ENCODE data around the gene EIPR1. TPM values are rescaled to one million over a fixed set of nuclear protein-coding genes. Genes with fewer than 3 reads are reported as not detected.

The EIPR1 gene
- total RNA-seq, 1 experiment from 2014 or later: 27.8 TPM

DNA sequence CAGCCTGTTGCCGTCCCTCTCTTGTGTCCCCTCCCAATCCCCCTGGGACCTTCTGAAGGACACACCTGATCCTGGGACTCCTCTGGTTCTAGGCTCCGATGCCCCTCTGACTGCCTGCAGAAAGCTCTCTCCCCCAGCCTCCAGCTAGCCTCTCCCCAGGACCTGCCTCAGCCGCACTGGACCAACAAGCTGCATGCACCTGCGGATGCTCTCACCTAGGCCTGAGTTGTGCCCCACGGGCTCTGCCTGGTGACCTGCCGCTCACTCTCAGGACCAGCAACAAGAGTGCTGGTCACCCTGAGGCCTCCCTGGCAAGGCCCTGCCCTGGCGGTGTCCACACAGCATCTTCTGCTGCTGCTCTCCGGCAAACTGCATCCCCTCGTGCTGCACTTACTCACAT is 63.0 kb downstream of the EIPR1 start:
- Histone ChIP-seq H2BK5ac (ENCODE audit: insufficient read length, low read length) (no peak overlapping the region), H3K27me3 (ENCODE audit: insufficient read depth, low read length) (no peaks in the 10 kb centered on the region), H3K4ac (ENCODE audit: low read depth, low read length) (no peak overlapping the region), H4K8ac (replicated peaks; ENCODE audit: insufficient read length, low read depth, low read length) (no peak overlapping the region), H4K5ac (ENCODE audit: insufficient read length, low read depth, low read length) (no peak overlapping the region), H3K4me2 (ENCODE audit: insufficient read depth, insufficient read length, low read length) (no peak overlapping the region), H3K23me2 (ENCODE audit: insufficient read length, low read depth, low read length, poor library complexity, severe bottlenecking) (no peaks in the 10 kb centered on the region), H2AK5ac (ENCODE audit: insufficient read length, low read length) (no peak overlapping the region), H3T11ph (ENCODE audit: low read length) (no peak overlapping the region), H2BK120ac (ENCODE audit: low read depth, low read length, poor library complexity, severe bottlenecking) (no peak overlapping the region), H3K18ac (ENCODE audit: insufficient read length, low read depth, low read length) (no peak overlapping the region), H3K23ac (ENCODE audit: insufficient read length, low read depth, low read length) (no peak overlapping the region), H3K4me1 (ENCODE audit: insufficient read depth, low read length) (no peaks in the 10 kb centered on the region), H3K9ac (ENCODE audit: extremely low read depth, insufficient read length, low read length) (no peak overlapping the region), H2BK15ac (ENCODE audit: low read depth, low read length) (no peak overlapping the region), H3K79me1 (ENCODE audit: insufficient read depth, low read depth, low read length, poor library complexity, severe bottlenecking) (peaks cover 4% of the 10 kb centered on the region), H3K14ac (ENCODE audit: insufficient read depth, low read length) (no peak overlapping the region), H4K20me1 (ENCODE audit: control insufficient read depth, insufficient read depth, insufficient read length) (no peaks in the 10 kb centered on the region), H3K9me3 (ENCODE audit: control insufficient read depth, low read depth, low read length) (no peaks in the 10 kb centered on the region), H3K79me2 (ENCODE audit: insufficient read depth, low read length) (peaks cover 5% of the 10 kb centered on the region; the same call in 1 of the 2 replicates), H3K56ac (ENCODE audit: insufficient read length, low read depth, low read length) (no peak overlapping the region), H4K91ac (ENCODE audit: insufficient read length, low read depth, low read length) (no peak overlapping the region), H2AFZ (ENCODE audit: low read length) (no peak overlapping the region), H3K27ac (ENCODE audit: insufficient read length, low read depth, low read length) (no peak overlapping the region), H2BK20ac (ENCODE audit: low read depth, low read length, poor library complexity, severe bottlenecking) (no peak overlapping the region), H2BK12ac (ENCODE audit: insufficient read length, low read depth, low read length) (no peak overlapping the region)
- H3K36me3 Mint-ChIP-seq (ENCODE audit: insufficient read depth in 1 of 3, low read depth in 3 of 3): peaks cover 6 to 19% (median 16%) of the 10 kb centered on the region in 3 experiments
- peaks cover 2 to 12% of the 10 kb centered on the region in 2 experiments; a peak in 3 of 4 replicates for H3K4me1 Mint-ChIP-seq
- no peaks in the 10 kb centered on the region for H3K27me3 Mint-ChIP-seq (ENCODE audit: low read depth)
- TF ChIP-seq, protein P1, sequence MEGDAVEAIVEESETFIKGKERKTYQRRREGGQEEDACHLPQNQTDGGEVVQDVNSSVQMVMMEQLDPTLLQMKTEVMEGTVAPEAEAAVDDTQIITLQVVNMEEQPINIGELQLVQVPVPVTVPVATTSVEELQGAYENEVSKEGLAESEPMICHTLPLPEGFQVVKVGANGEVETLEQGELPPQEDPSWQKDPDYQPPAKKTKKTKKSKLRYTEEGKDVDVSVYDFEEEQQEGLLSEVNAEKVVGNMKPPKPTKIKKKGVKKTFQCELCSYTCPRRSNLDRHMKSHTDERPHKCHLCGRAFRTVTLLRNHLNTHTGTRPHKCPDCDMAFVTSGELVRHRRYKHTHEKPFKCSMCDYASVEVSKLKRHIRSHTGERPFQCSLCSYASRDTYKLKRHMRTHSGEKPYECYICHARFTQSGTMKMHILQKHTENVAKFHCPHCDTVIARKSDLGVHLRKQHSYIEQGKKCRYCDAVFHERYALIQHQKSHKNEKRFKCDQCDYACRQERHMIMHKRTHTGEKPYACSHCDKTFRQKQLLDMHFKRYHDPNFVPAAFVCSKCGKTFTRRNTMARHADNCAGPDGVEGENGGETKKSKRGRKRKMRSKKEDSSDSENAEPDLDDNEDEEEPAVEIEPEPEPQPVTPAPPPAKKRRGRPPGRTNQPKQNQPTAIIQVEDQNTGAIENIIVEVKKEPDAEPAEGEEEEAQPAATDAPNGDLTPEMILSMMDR (conservative IDR thresholded peaks at IDR 0.05): no peak
- H3K4me3 Mint-ChIP-seq: no peak overlapping the region
- no peak for DNase-seq
- H3K9me3 Mint-ChIP-seq: no peaks in the 10 kb centered on the region; a peak in 2 of 5 replicates
- no CpG with 5 or more reads among the region's 9 CpGs for WGBS (ENCODE audit: extremely low coverage, insufficient read length, low lambda C conversion rate)
- no peak overlapping the region for H3K27ac Mint-ChIP-seq
